GM12864 (cell line): ENCODE data around the gene THBS1.

Source experiments
- DNase-seq: peaks from one replicate; pipeline ENCODE4 v3.0.0-alpha.2; 2011; ENCODE audit warnings: low read depth
- H3K4me3 ChIP-seq: 2 replicates; pipeline ENCODE4 v1.5.1; 2011; ENCODE audit warnings: mild to moderate bottlenecking, low read depth, low read length, control low read depth
- CTCF ChIP-seq: IDR thresholded peaks from 2 replicates; pipeline ENCODE4 v1.5.1; 2011; ENCODE audit warnings: low read depth, mild to moderate bottlenecking, moderate library complexity, low read length, control low read depth, inconsistent platforms; ENCODE audit errors: missing control alignments

THBS1 gene

GRCh38 chr15:39554746-39555387, 26.0 kb upstream of the THBS1 start:
- no peak for DNase-seq
- TF ChIP-seq CTCF, result no peak
- H3K4me3 ChIP-seq, result no peak overlapping the region

- DNase-seq, result no peak
- no peak for TF ChIP-seq CTCF
- no peak overlapping the region for H3K4me3 ChIP-seq
Measured at GRCh38 chr15:39555885-39556284, 25.0 kb upstream of the THBS1 start.

GRCh38 chr15:39556461-39556860, 24.4 kb upstream of the THBS1 start:
- H3K4me3 ChIP-seq, result no peak overlapping the region
- TF ChIP-seq CTCF, result no peak
- DNase-seq, result no peak

GRCh38 chr15:39558421-39558820, 22.5 kb upstream of the THBS1 start:
- DNase-seq, result no peak

GRCh38 chr15:39564972-39565665, 15.8 kb upstream of the THBS1 start:
- no peak for DNase-seq
- no peak overlapping the region for H3K4me3 ChIP-seq
- TF ChIP-seq CTCF, result no peak

More at GRCh38 chr15:39558421-39558820, 22.5 kb upstream of the THBS1 start:
- no peak for TF ChIP-seq CTCF
- no peak overlapping the region for H3K4me3 ChIP-seq

GRCh38 chr15:39565851-39566250, 15.0 kb upstream of the THBS1 start:
- no peak overlapping the region for H3K4me3 ChIP-seq
- TF ChIP-seq CTCF, result no peak

GRCh38 chr15:39573287-39573686, 7.6 kb upstream of the THBS1 start:
- no peak overlapping the region for H3K4me3 ChIP-seq
- TF ChIP-seq CTCF, result no peak
- no peak for DNase-seq

More at GRCh38 chr15:39565851-39566250, 15.0 kb upstream of the THBS1 start:
- no peak for DNase-seq
